Astrocyte (in vitro differentiated cells and primary cell): Measurements from ENCODE around the gene C19orf44. TPM values are rescaled to one million over a fixed set of nuclear protein-coding genes. Genes with fewer than 3 reads are reported as not detected.

Experiments used
- DNase-seq: peaks from one replicate; pipeline ENCODE4 v3.0.0-alpha.2; 2010; ENCODE audit warnings: low read depth
- FAIRE-seq: peaks from 2 replicates; lab custom pipeline; 2011; peaks lifted over from hg19 to GRCh38; lab: Jason Lieb, UNC
- H2AFZ ChIP-seq: 2 replicates; pipeline ENCODE4 v1.6.0; 2012; ENCODE audit warnings: low read depth, low read length, inconsistent platforms
- H3K27ac ChIP-seq: 2 replicates; pipeline ENCODE4 v1.5.1; 2011; ENCODE audit warnings: low read depth, low read length, inconsistent platforms
- H3K27me3 ChIP-seq: 2 replicates; pipeline ENCODE4 v1.6.0; 2011; ENCODE audit warnings: low read length, inconsistent platforms; ENCODE audit not compliant: insufficient read depth
- H3K36me3 ChIP-seq: 2 replicates; pipeline ENCODE4 v1.5.1; 2011; ENCODE audit warnings: low read length, inconsistent platforms; ENCODE audit not compliant: insufficient read depth
- H3K4me1 ChIP-seq: 2 replicates; pipeline ENCODE4 v1.5.1; 2011; ENCODE audit warnings: low read length, inconsistent platforms; ENCODE audit not compliant: insufficient read depth
- H3K4me2 ChIP-seq: 2 replicates; pipeline ENCODE4 v1.6.0; 2012; ENCODE audit warnings: low read length, inconsistent platforms
- H3K4me3 ChIP-seq: 2 replicates; pipeline ENCODE4 v1.5.1; 2011; ENCODE audit warnings: low read depth, mild to moderate bottlenecking, low read length, inconsistent platforms; ENCODE audit not compliant: insufficient read depth
- H3K79me2 ChIP-seq: 2 replicates; pipeline ENCODE4 v1.6.0; 2012; ENCODE audit warnings: mild to moderate bottlenecking, low read length, inconsistent platforms; ENCODE audit not compliant: insufficient read depth
- H3K9ac ChIP-seq: 2 replicates; pipeline ENCODE4 v1.6.0; 2012; ENCODE audit warnings: mild to moderate bottlenecking, low read length, inconsistent platforms
- H3K9me3 ChIP-seq: 2 replicates; pipeline ENCODE4 v1.5.1; 2012; ENCODE audit warnings: low read depth, mild to moderate bottlenecking, low read length, inconsistent platforms; ENCODE audit not compliant: insufficient read depth
- H4K20me1 ChIP-seq: 2 replicates; pipeline ENCODE4 v1.6.0; 2012; ENCODE audit warnings: low read length, inconsistent platforms; ENCODE audit not compliant: insufficient read depth
- H3K27ac Mint-ChIP-seq: one replicate; pipeline ENCODE4 v1.8.0; 2021; ENCODE audit warnings: mild to moderate bottlenecking, mixed read lengths; ENCODE audit not compliant: unreplicated experiment
- H3K27me3 Mint-ChIP-seq: one replicate; pipeline ENCODE4 v1.8.0; 2021; ENCODE audit warnings: low read depth, mixed read lengths; ENCODE audit not compliant: unreplicated experiment
- H3K36me3 Mint-ChIP-seq: one replicate; pipeline ENCODE4 v1.8.0; 2021; ENCODE audit warnings: low read depth, mixed read lengths; ENCODE audit not compliant: unreplicated experiment
- H3K4me1 Mint-ChIP-seq: one replicate; pipeline ENCODE4 v1.8.0; 2021; ENCODE audit warnings: low read depth, mixed read lengths; ENCODE audit not compliant: unreplicated experiment
- H3K4me3 Mint-ChIP-seq: one replicate; pipeline ENCODE4 v1.8.0; 2021; ENCODE audit warnings: mild to moderate bottlenecking, moderate library complexity, mixed read lengths; ENCODE audit not compliant: unreplicated experiment
- H3K9me3 Mint-ChIP-seq: one replicate; pipeline ENCODE4 v1.8.0; 2021; ENCODE audit warnings: mild to moderate bottlenecking, mixed read lengths; ENCODE audit not compliant: unreplicated experiment
- EZH2 ChIP-seq: IDR thresholded peaks from 2 replicates; pipeline ENCODE4 v1.6.1; 2012; ENCODE audit warnings: mild to moderate bottlenecking, low read length, inconsistent platforms; ENCODE audit not compliant: insufficient read depth
- total RNA-seq: library from RNA; stranded (reverse); gene quantifications from 2 replicates; pipeline ENCODE4 v1.2.1, GENCODE V29; 2021
- TF ChIP-seq, protein P1 (sequence below): IDR thresholded peaks from 2 replicates; pipeline ENCODE4 v1.5.1; 2011; ENCODE audit warnings: low read depth, mild to moderate bottlenecking, inconsistent platforms, low read length, moderate library complexity; ENCODE audit not compliant: insufficient read depth

The C19orf44 gene
- total RNA-seq, 1 donor from 2014 or later = 5.0 TPM

DNA sequence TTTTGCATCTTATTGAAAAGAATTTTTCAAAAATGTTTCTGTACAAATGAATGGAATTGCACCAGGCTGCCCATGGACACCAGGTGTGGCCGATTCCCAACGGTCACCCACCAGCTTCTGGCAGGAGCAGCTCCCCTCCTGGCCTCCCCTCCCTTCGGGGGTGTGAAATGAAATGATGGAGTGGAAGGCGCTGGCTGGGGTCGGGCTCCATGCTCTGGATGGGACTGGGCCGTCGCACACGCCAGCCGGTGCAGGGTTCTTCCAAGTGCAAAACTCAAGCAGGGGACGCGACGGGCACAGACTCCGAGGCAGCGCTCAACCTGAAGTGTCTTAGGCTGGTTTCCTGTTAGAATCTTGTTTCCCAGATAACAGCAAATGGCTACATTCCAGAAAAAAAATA is 21.9 kb downstream of the C19orf44 start:
- Histone ChIP-seq H3K4me1 (no peaks in the 10 kb centered on the region), H3K4me3 (no peak overlapping the region), H3K9me3 (no peaks in the 10 kb centered on the region), H3K36me3 (peaks cover 22% of the 10 kb centered on the region), H3K79me2 (peaks cover 3% of the 10 kb centered on the region), H3K9ac (no peak overlapping the region), H2AFZ (no peak overlapping the region), H3K4me2 (no peak overlapping the region), H3K27ac (no peak overlapping the region), H3K27me3 (no peaks in the 10 kb centered on the region), H4K20me1 (peaks cover 33% of the 10 kb centered on the region)
- Mint-ChIP-seq H3K9me3 (no peaks in the 10 kb centered on the region), H3K4me1 (no peaks in the 10 kb centered on the region), H3K27me3 (no peaks in the 10 kb centered on the region), H3K27ac (no peak overlapping the region), H3K4me3 (no peak overlapping the region), H3K36me3 (peaks cover 7% of the 10 kb centered on the region)
- FAIRE-seq = no peak
- no peak for DNase-seq
- TF ChIP-seq EZH2 = no peak
- TF ChIP-seq, protein P1, sequence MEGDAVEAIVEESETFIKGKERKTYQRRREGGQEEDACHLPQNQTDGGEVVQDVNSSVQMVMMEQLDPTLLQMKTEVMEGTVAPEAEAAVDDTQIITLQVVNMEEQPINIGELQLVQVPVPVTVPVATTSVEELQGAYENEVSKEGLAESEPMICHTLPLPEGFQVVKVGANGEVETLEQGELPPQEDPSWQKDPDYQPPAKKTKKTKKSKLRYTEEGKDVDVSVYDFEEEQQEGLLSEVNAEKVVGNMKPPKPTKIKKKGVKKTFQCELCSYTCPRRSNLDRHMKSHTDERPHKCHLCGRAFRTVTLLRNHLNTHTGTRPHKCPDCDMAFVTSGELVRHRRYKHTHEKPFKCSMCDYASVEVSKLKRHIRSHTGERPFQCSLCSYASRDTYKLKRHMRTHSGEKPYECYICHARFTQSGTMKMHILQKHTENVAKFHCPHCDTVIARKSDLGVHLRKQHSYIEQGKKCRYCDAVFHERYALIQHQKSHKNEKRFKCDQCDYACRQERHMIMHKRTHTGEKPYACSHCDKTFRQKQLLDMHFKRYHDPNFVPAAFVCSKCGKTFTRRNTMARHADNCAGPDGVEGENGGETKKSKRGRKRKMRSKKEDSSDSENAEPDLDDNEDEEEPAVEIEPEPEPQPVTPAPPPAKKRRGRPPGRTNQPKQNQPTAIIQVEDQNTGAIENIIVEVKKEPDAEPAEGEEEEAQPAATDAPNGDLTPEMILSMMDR = no peak

DNA sequence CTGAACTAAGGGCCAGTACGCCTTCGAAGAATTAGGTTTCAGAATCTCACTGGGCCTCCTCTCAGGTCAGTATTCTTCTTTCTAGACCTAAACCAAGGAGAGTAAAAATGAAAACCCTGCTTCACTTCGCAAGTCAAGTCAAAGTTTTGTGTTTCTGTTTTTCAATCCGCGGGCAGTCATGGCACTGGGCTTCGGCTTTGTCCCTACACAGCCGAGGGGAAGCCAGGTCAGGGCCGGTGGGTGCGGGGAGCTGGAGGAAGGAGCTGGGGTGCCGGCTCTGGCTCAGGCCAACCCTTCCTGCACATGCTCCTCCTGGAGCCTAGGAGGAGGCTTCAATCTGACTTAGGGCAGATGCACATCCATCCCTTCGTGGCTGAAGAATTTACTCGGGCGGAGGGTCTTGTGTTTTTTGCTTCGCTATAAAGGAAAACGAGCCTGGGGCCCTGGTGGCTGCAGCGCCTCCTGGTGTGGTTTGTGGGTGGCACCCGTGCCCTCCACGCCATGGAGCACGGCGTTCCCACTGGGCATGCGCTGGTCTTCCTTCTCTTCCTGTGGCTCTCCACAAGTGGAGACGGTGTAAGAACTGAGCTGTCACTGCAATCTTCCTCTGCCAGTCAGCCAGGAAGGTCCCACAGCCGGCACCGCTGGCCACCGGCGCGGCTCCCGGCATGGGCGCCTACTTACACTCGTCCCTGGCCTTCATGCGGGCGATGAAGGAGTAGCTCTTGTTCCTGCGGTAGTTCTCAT is 22.5 kb downstream of the C19orf44 start:
- H3K9me3 Mint-ChIP-seq = no peaks in the 10 kb centered on the region
- H3K4me3 ChIP-seq = no peak overlapping the region
- no peaks in the 10 kb centered on the region for H3K9me3 ChIP-seq
- DNase-seq = no peak
- peaks cover 22% of the 10 kb centered on the region for H3K36me3 ChIP-seq
- H3K27me3 Mint-ChIP-seq = no peaks in the 10 kb centered on the region
- TF ChIP-seq, protein P1 = no peak
- no peak for TF ChIP-seq EZH2
- peaks cover 39% of the 10 kb centered on the region for H4K20me1 ChIP-seq
- H3K36me3 Mint-ChIP-seq = peaks cover 7% of the 10 kb centered on the region
- no peak overlapping the region for H3K27ac ChIP-seq
- no peaks in the 10 kb centered on the region for H3K4me1 Mint-ChIP-seq
- no peak overlapping the region for H3K9ac ChIP-seq
- no peak overlapping the region for H3K27ac Mint-ChIP-seq
- no peaks in the 10 kb centered on the region for H3K4me1 ChIP-seq
- H3K4me2 ChIP-seq = no peak overlapping the region
- H2AFZ ChIP-seq = no peak overlapping the region
- no peak overlapping the region for H3K4me3 Mint-ChIP-seq
- no peak for FAIRE-seq
- no peaks in the 10 kb centered on the region for H3K27me3 ChIP-seq
- H3K79me2 ChIP-seq = peaks cover 3% of the 10 kb centered on the region

DNA sequence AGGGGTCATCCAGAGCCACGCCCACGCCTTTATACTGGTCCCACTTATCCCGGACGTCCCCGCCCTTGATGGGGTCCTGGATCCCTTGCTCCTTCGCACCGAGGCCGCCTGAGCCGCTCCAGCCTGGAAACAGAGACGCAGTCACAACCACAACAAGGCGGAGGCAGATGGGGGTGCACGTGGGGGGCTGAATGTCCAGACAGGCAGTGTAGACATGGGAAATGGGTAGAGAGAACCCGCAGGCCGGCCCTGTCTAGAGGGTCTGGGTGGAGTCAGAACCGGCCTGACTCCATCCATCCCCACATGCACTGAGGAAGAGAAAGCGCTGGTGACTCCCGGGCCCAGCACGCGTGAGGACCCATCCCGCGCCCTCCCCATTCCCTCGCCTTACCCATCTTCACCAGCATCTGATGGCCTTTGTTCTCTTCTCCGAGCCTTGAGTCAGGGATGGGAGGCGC is 23.1 kb downstream of the C19orf44 start:
- TF ChIP-seq, protein P1 = no peak
- TF ChIP-seq EZH2 = no peak
- Mint-ChIP-seq H3K4me1 (no peaks in the 10 kb centered on the region), H3K36me3 (peaks cover 10% of the 10 kb centered on the region), H3K27ac (no peak overlapping the region), H3K27me3 (no peaks in the 10 kb centered on the region), H3K4me3 (no peak overlapping the region), H3K9me3 (no peaks in the 10 kb centered on the region)
- Histone ChIP-seq H3K9ac (no peak overlapping the region), H2AFZ (no peak overlapping the region), H3K79me2 (peaks cover 3% of the 10 kb centered on the region), H3K4me2 (no peak overlapping the region), H3K4me1 (no peaks in the 10 kb centered on the region), H3K4me3 (no peak overlapping the region), H4K20me1 (peaks cover 45% of the 10 kb centered on the region), H3K27ac (no peak overlapping the region), H3K36me3 (peaks cover 22% of the 10 kb centered on the region), H3K27me3 (no peaks in the 10 kb centered on the region), H3K9me3 (no peaks in the 10 kb centered on the region)
- no peak for DNase-seq
- no peak for FAIRE-seq
